H1 (cell line): ENCODE data around the gene NT5C1B. TPM values are rescaled to one million over a fixed set of nuclear protein-coding genes. Genes with fewer than 3 reads are reported as not detected.

ENCODE experiments used
- CTCF ChIA-PET: fragments of 300-600 bp; sonication (Branson Sonifier 250); formaldehyde crosslinking; loops from one replicate; lab custom pipeline; 2021; ENCODE audit not compliant: partially characterized antibody; lab: Charles Lee
- POLR2A ChIA-PET: fragments of 300-600 bp; sonication (Branson Sonifier 250); formaldehyde crosslinking; loops from one replicate; lab custom pipeline; 2021; ENCODE audit warnings: inconsistent platforms; ENCODE audit not compliant: partially characterized antibody; lab: Charles Lee
- DNase-seq, 2 experiments: peaks; one replicate each; pipeline versions ENCODE4 v3.0.0 to v3.0.0-alpha.2; 2010 to 2022; ENCODE audit warnings: low spot score in 2 of 2, low read depth in 1 of 2, mixed read lengths in 1 of 2
- FAIRE-seq: peaks from 2 replicates; lab custom pipeline; 2011; peaks lifted over from hg19 to GRCh38; lab: Jason Lieb, UNC
- H2AFZ ChIP-seq: 2 replicates; pipeline ENCODE4 v1.8.1; 2012; ENCODE audit warnings: low read length, inconsistent platforms
- H2AK5ac ChIP-seq: 2 replicates; pipeline ENCODE4 v1.6.1; 2013; ENCODE audit warnings: low read depth, low read length
- H2BK120ac ChIP-seq: replicated peaks from 2 replicates; pipeline ENCODE3; 2013; ENCODE audit warnings: low read depth, low read length, inconsistent platforms
- H2BK12ac ChIP-seq: 2 replicates; pipeline ENCODE4 v1.6.1; 2013; ENCODE audit warnings: low read depth, low read length
- H2BK15ac ChIP-seq: 2 replicates; pipeline ENCODE4 v1.6.1; 2013; ENCODE audit warnings: low read length
- H2BK20ac ChIP-seq: 2 replicates; pipeline ENCODE4 v1.6.1; 2013; ENCODE audit warnings: low read length
- H2BK5ac ChIP-seq: 2 replicates; pipeline ENCODE4 v1.6.1; 2013; ENCODE audit warnings: low read depth, low read length
- H3K14ac ChIP-seq: 2 replicates; pipeline ENCODE4 v1.6.1; 2013; ENCODE audit warnings: inconsistent platforms; ENCODE audit not compliant: insufficient read length
- H3K18ac ChIP-seq: 2 replicates; pipeline ENCODE4 v1.6.1; 2013; ENCODE audit warnings: low read length; ENCODE audit errors: extremely low read depth
- H3K23ac ChIP-seq: 2 replicates; pipeline ENCODE4 v1.6.1; 2013; ENCODE audit warnings: inconsistent platforms; ENCODE audit not compliant: insufficient read length
- H3K23me2 ChIP-seq: 2 replicates; pipeline ENCODE4 v1.6.1; 2013; ENCODE audit warnings: low read depth, low read length
- H3K27ac ChIP-seq: 2 replicates; pipeline ENCODE4 v1.6.1; 2011; ENCODE audit warnings: low read depth, low read length, inconsistent platforms
- H3K27me3 ChIP-seq, 4 experiments: replicated peaks in 1 of 4; 1 replicate in 1 of 4; 2 replicates in 3 of 4; pipeline versions ENCODE4 v1.6.1 to v1.8.1; 2011 to 2013; ENCODE audit warnings: low read length in 3 of 4, mild to moderate bottlenecking in 3 of 4, inconsistent platforms in 2 of 4, mixed read lengths in 2 of 4, moderate library complexity in 1 of 4; ENCODE audit not compliant: control insufficient read depth in 3 of 4, insufficient read depth in 3 of 4; ENCODE audit errors: extremely low read depth in 1 of 4
- H3K36me3 ChIP-seq, 4 experiments: 2 replicates each; pipeline versions ENCODE4 v1.6.1 to v1.8.1; 2011 to 2013; ENCODE audit warnings: mild to moderate bottlenecking in 4 of 4, low read length in 3 of 4, moderate library complexity in 2 of 4, control low read depth in 1 of 4, inconsistent platforms in 1 of 4; ENCODE audit not compliant: insufficient read depth in 4 of 4, control insufficient read depth in 2 of 4
- H3K4ac ChIP-seq: replicated peaks from 2 replicates; pipeline ENCODE3; 2013; ENCODE audit warnings: low read length, low read depth, mixed read lengths, inconsistent platforms; ENCODE audit not compliant: insufficient read length
- H3K4me1 ChIP-seq, 4 experiments: replicated peaks in 1 of 4; 1 replicate in 1 of 4; 2 replicates in 3 of 4; pipeline versions ENCODE4 v1.6.1 to v1.8.1; 2011 to 2013; ENCODE audit warnings: low read length in 3 of 4, inconsistent platforms in 2 of 4, mixed read lengths in 1 of 4; ENCODE audit not compliant: insufficient read depth in 4 of 4, control insufficient read depth in 3 of 4
- H3K4me2 ChIP-seq, 2 experiments: 2 replicates each; pipeline versions ENCODE4 v1.6.1 to v1.8.1; 2011 to 2013; ENCODE audit warnings: low read depth in 2 of 2, low read length in 2 of 2, control low read depth in 1 of 2, inconsistent platforms in 1 of 2, mild to moderate bottlenecking in 1 of 2; ENCODE audit not compliant: insufficient read depth in 1 of 2
- H3K4me3 ChIP-seq, 4 experiments: fragments of 200-600, 300-600 bp in 1 of 4; sonication (generic), shearing (Covaris generic), sonication (Bioruptor Twin) in 1 of 4; 2 replicates each; pipeline versions ENCODE4 v1.5.1 to v1.8.1; 2011 to 2016; ENCODE audit warnings: low read length in 4 of 4, low read depth in 3 of 4, control low read depth in 2 of 4, inconsistent platforms in 2 of 4, mild to moderate bottlenecking in 2 of 4, mixed read lengths in 1 of 4, moderate library complexity in 1 of 4; ENCODE audit not compliant: insufficient read depth in 2 of 4; ENCODE audit errors: extremely low read depth in 1 of 4
- H3K56ac ChIP-seq: replicated peaks from 2 replicates; pipeline ENCODE3; 2013; ENCODE audit warnings: low read depth, mild to moderate bottlenecking, mixed read lengths, low read length, inconsistent platforms; ENCODE audit not compliant: insufficient read length
- H3K79me1 ChIP-seq: 2 replicates; pipeline ENCODE4 v1.6.1; 2013; ENCODE audit warnings: low read depth, low read length, control low read depth
- H3K79me2 ChIP-seq, 2 experiments: 2 replicates each; pipeline versions ENCODE4 v1.6.1 to v1.8.1; 2012 to 2013; ENCODE audit warnings: low read length in 2 of 2, mild to moderate bottlenecking in 2 of 2, inconsistent platforms in 1 of 2; ENCODE audit not compliant: insufficient read depth in 2 of 2, control insufficient read depth in 1 of 2
- H3K9ac ChIP-seq, 4 experiments: replicated peaks in 1 of 4; 1 replicate in 1 of 4; 2 replicates in 3 of 4; pipeline versions ENCODE4 v1.6.1 to v1.8.1; 2011 to 2013; ENCODE audit warnings: low read depth in 3 of 4, low read length in 3 of 4, control low read depth in 2 of 4, mild to moderate bottlenecking in 2 of 4, moderate library complexity in 2 of 4, inconsistent platforms in 1 of 4; ENCODE audit errors: extremely low read depth in 1 of 4
- H3K9me3 ChIP-seq, 2 experiments: 2 replicates each; pipeline versions ENCODE4 v1.6.1 to v1.8.1; 2012 to 2013; ENCODE audit warnings: mild to moderate bottlenecking in 2 of 2, moderate library complexity in 2 of 2, control low read depth in 1 of 2, inconsistent platforms in 1 of 2, low read depth in 1 of 2, low read length in 1 of 2, mixed read lengths in 1 of 2; ENCODE audit not compliant: insufficient read depth in 2 of 2
- H4K20me1 ChIP-seq, 2 experiments: replicated peaks in 1 of 2; 2 replicates each; pipeline versions ENCODE3 to v1.8.1; 2011 to 2013; ENCODE audit warnings: inconsistent platforms in 2 of 2, low read length in 2 of 2, mild to moderate bottlenecking in 1 of 2; ENCODE audit not compliant: insufficient read depth in 2 of 2, control insufficient read depth in 1 of 2
- H4K5ac ChIP-seq: 2 replicates; pipeline ENCODE4 v1.6.1; 2013; ENCODE audit warnings: low read length, low read depth, mixed read lengths, inconsistent platforms; ENCODE audit not compliant: insufficient read length
- H4K8ac ChIP-seq: 2 replicates; pipeline ENCODE4 v1.8.0; 2013; ENCODE audit warnings: mild to moderate bottlenecking, moderate library complexity, low read length, inconsistent platforms; ENCODE audit not compliant: insufficient read depth; ENCODE audit errors: extremely low read depth
- H4K91ac ChIP-seq: replicated peaks from 2 replicates; pipeline ENCODE3; 2013; ENCODE audit warnings: low read length, mixed read lengths, inconsistent platforms; ENCODE audit not compliant: insufficient read length
- CREB1 ChIP-seq: IDR thresholded peaks from 2 replicates; pipeline ENCODE4 v1.6.1; 2012; ENCODE audit warnings: inconsistent platforms
- NANOG ChIP-seq: IDR thresholded peaks from 2 replicates; pipeline ENCODE4 v1.6.1; 2011; ENCODE audit warnings: low read length, low read depth, mild to moderate bottlenecking, inconsistent platforms; ENCODE audit not compliant: insufficient read depth, poor library complexity, severe bottlenecking
- WGBS, 2 experiments: shearing (Covaris generic) in 1 of 2; methylation state at CpG; one replicate each; pipeline versions ENCODE4 v1.1.6 to v1.1.7; 2013 to 2015; ENCODE audit warnings: low lambda C conversion rate in 2 of 2, mixed read lengths in 2 of 2, inconsistent platforms in 1 of 2, low coverage in 1 of 2, missing lambda C conversion rate in 1 of 2; ENCODE audit not compliant: insufficient replicate concordance in 2 of 2, insufficient coverage in 1 of 2, insufficient read length in 1 of 2; ENCODE audit errors: extremely low coverage in 1 of 2, missing lambda C conversion rate in 1 of 2; 5-methylcytosine and 5-hydroxymethylcytosine counted together
- polyA plus RNA-seq, 7 experiments: library from polyadenylated mRNA; depleted of rRNA in 3 of 7; stranded (reverse) in 5 of 7; unstranded in 2 of 7; fragments of >200 nt in 5 of 7; fragments of 200-250 nt in 2 of 7; gene quantifications; 1 replicate in 5 of 7; 2 replicates in 1 of 7; 4 replicates in 1 of 7; pipeline versions ENCODE4 v1.2.1 to v1.2.3, GENCODE V29; 2011 to 2013; ENCODE audit warnings: missing spikeins in 2 of 7, mixed read lengths in 2 of 7
- total RNA-seq: library from RNA; stranded (reverse); fragmentation: NEBNext Ultra II Directional; extraction: Animal tissue kit (Norgen Biotek cat#: 25700); gene quantifications from 2 replicates; pipeline ENCODE4 v1.2.1, GENCODE V29; 2021

NT5C1B gene
- total and polyA plus RNA-seq, 2 of the 8 experiments (the other 6 are each of a cell fraction or from before 2014, with no cell fraction given) = not detected

DNA sequence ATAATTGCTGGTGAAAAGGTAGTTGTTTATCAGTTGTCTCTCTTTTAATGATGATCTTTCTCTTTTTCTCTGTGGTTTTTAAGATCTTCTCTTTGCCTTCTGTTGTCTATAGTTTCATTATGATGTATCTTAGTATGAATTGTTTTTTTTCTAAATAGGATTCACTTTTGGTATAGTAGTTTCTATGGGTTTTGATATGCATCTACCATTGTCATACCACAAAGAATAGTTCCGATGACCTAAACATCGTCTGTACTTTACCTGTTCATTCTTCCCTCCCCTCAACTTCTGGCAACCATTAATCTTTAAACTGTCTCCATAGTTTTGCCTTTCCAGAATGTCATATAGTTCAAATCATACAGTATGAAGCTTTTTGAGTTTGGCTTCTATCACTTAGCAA lies 48.5 kb downstream of the NT5C1B start:
- ChIA-PET CTCF (no interaction called here), POLR2A (no interaction called here)
- Histone ChIP-seq H3K79me2 (no peaks in the 10 kb centered on the region), H2BK120ac (no peak overlapping the region), H3K27ac (no peak overlapping the region), H3K4me2 (no peak overlapping the region), H3K18ac (no peak overlapping the region), H3K79me1 (no peaks in the 10 kb centered on the region), H3K14ac (no peak overlapping the region), H3K9me3 (no peaks in the 10 kb centered on the region), H2BK20ac (no peak overlapping the region), H3K9ac (no peak overlapping the region), H2AFZ (no peak overlapping the region), H2AK5ac (no peak overlapping the region), H4K5ac (no peak overlapping the region), H4K20me1 (no peaks in the 10 kb centered on the region), H3K56ac (no peak overlapping the region), H2BK5ac (no peak overlapping the region), H3K4me1 (no peaks in the 10 kb centered on the region), H3K23me2 (no peaks in the 10 kb centered on the region), H2BK12ac (no peak overlapping the region), H4K8ac (no peak overlapping the region), H4K91ac (no peak overlapping the region), H3K23ac (no peak overlapping the region), H3K4me3 (no peak overlapping the region), H3K36me3 (no peaks in the 10 kb centered on the region), H2BK15ac (no peak overlapping the region), H3K27me3 (no peaks in the 10 kb centered on the region), H3K4ac (no peak overlapping the region)
- 94% methylated on average over 2 of the region's 2 CpGs; no CpG with 5 or more reads in 1 of the 2 experiments for WGBS, 2 experiments
- DNase-seq = no peak
- no peak for FAIRE-seq
- TF ChIP-seq NANOG = no peak
- TF ChIP-seq CREB1 = no peak
